Thyroid gland (tissue), 4 donors: ENCODE measurements around the gene HDAC9.

ENCODE experiments used
- CTCF ChIP-seq, 6 experiments: fragments of 200-600 bp in 3 of 6; fragments of 450-650 bp in 3 of 6; sonication (generic) in 3 of 6; IDR thresholded peaks; one replicate each; pipeline ENCODE4 v1.5.1; 2016 to 2019; ENCODE audit warnings: antibody characterized with exemption in 6 of 6, mild to moderate bottlenecking in 2 of 6, inconsistent platforms in 1 of 6, moderate library complexity in 1 of 6
- POLR2A ChIP-seq, 2 donors: fragments of 450-650 bp; IDR thresholded peaks; one replicate each; pipeline ENCODE4 v1.6.1; 2017; ENCODE audit warnings: antibody characterized with exemption in 2 of 2, mild to moderate bottlenecking in 2 of 2, moderate library complexity in 1 of 2

DNA sequence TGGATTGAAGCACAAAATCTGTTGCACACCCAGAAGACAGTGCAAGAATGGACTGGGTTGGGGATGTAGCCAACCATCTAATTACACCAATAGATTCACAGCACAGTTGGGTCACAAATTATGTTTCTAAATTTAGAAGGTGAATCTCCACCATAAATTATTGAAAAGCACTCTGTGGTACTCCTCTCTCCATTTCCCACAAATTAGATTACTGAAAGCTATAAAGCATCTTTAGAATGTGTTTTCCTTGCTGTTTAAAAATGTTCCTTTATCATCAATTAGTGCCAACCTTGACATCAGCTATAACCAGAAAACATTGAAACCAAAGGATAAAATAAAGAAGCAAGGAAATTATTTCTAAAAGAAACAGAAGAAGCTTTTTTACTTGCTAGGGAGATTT lies 39.9 kb upstream of the HDAC9 start:
- no peak for TF ChIP-seq CTCF (IDR thresholded peaks at IDR 0.05)
- TF ChIP-seq POLR2A (IDR thresholded peaks at IDR 0.05) = no peak
